IPS-18a (cell line): ENCODE measurements around the gene GALK2.
A peak's percentile ranks its signal among the peaks of the same experiment; 100 is the strongest.

Source experiments
- H3K27ac ChIP-seq: one replicate; pipeline ENCODE4 v1.5.1; 2013; ENCODE audit warnings: low read length
- H3K27me3 ChIP-seq: one replicate; pipeline ENCODE4 v1.6.1; 2013; ENCODE audit warnings: mild to moderate bottlenecking, low read length; ENCODE audit not compliant: control insufficient read depth, insufficient read depth
- H3K36me3 ChIP-seq: one replicate; pipeline ENCODE4 v1.6.1; 2013; ENCODE audit warnings: low read depth, low read length; ENCODE audit not compliant: control insufficient read depth
- H3K4me1 ChIP-seq: one replicate; pipeline ENCODE4 v1.6.1; 2013; ENCODE audit warnings: low read depth, low read length; ENCODE audit not compliant: control insufficient read depth
- H3K4me3 ChIP-seq: one replicate; pipeline ENCODE4 v1.5.1; 2013; ENCODE audit warnings: low read length
- H3K9ac ChIP-seq: one replicate; pipeline ENCODE4 v1.6.1; 2013; ENCODE audit warnings: mild to moderate bottlenecking, low read length, moderate library complexity
- H3K9me3 ChIP-seq: one replicate; pipeline ENCODE4 v1.6.1; 2013; ENCODE audit warnings: low read depth, low read length; ENCODE audit not compliant: control insufficient read depth

Gene GALK2

GRCh38 chr15:49293941-49294340 is 123.9 kb downstream of the GALK2 start:
- H3K9ac ChIP-seq: no peak overlapping the region
- H3K27ac ChIP-seq: no peak overlapping the region
- no peaks in the 10 kb centered on the region for H3K36me3 ChIP-seq
- H3K9me3 ChIP-seq: no peaks in the 10 kb centered on the region
- H3K4me3 ChIP-seq: no peak overlapping the region
- peaks cover 8% of the 10 kb centered on the region for H3K4me1 ChIP-seq
- H3K27me3 ChIP-seq: no peaks in the 10 kb centered on the region

GRCh38 chr15:49296258-49296657 is 126.2 kb downstream of the GALK2 start:
- Histone ChIP-seq H3K27ac (no peak overlapping the region), H3K9me3 (no peaks in the 10 kb centered on the region), H3K4me3 (no peak overlapping the region), H3K9ac (no peak overlapping the region), H3K4me1 (peaks cover 5% of the 10 kb centered on the region), H3K36me3 (no peaks in the 10 kb centered on the region), H3K27me3 (no peaks in the 10 kb centered on the region)

- no peaks in the 10 kb centered on the region for H3K4me1 ChIP-seq
- H3K36me3 ChIP-seq: no peaks in the 10 kb centered on the region
- H3K27ac ChIP-seq: no peak overlapping the region
- H3K9me3 ChIP-seq: no peaks in the 10 kb centered on the region
- no peak overlapping the region for H3K4me3 ChIP-seq
- no peak overlapping the region for H3K9ac ChIP-seq
- no peaks in the 10 kb centered on the region for H3K27me3 ChIP-seq
These were observed 127.5 kb downstream of the GALK2 start for GRCh38 chr15:49297584-49297983.

- Histone ChIP-seq H3K4me3 (no peak overlapping the region), H3K9ac (no peak overlapping the region), H3K36me3 (no peaks in the 10 kb centered on the region), H3K27ac (no peak overlapping the region), H3K27me3 (no peaks in the 10 kb centered on the region), H3K4me1 (no peaks in the 10 kb centered on the region), H3K9me3 (no peaks in the 10 kb centered on the region)
These were observed 130.8 kb downstream of the GALK2 start for GRCh38 chr15:49300856-49301255.

- no peaks in the 10 kb centered on the region for H3K36me3 ChIP-seq
- H3K4me1 ChIP-seq: no peaks in the 10 kb centered on the region
- no peaks in the 10 kb centered on the region for H3K9me3 ChIP-seq
- H3K27ac ChIP-seq: no peak overlapping the region
- no peak overlapping the region for H3K4me3 ChIP-seq
- H3K27me3 ChIP-seq: no peaks in the 10 kb centered on the region
- H3K9ac ChIP-seq: no peak overlapping the region
These were observed 131.5 kb downstream of the GALK2 start for GRCh38 chr15:49301562-49301961.

- no peaks in the 10 kb centered on the region for H3K4me1 ChIP-seq
- H3K27ac ChIP-seq: no peak overlapping the region
- no peak overlapping the region for H3K9ac ChIP-seq
- no peaks in the 10 kb centered on the region for H3K9me3 ChIP-seq
- H3K4me3 ChIP-seq: no peak overlapping the region
- no peaks in the 10 kb centered on the region for H3K27me3 ChIP-seq
- H3K36me3 ChIP-seq: no peaks in the 10 kb centered on the region
These were observed 133.0 kb downstream of the GALK2 start for GRCh38 chr15:49303003-49303402.

- H3K27me3 ChIP-seq: no peaks in the 10 kb centered on the region
- no peaks in the 10 kb centered on the region for H3K36me3 ChIP-seq
- no peaks in the 10 kb centered on the region for H3K4me1 ChIP-seq
These were observed 136.5 kb downstream of the GALK2 start for GRCh38 chr15:49306551-49306950.

GRCh38 chr15:49308686-49309085 is 138.6 kb downstream of the GALK2 start:
- H3K4me3 ChIP-seq: no peak overlapping the region
- no peaks in the 10 kb centered on the region for H3K9me3 ChIP-seq
- no peaks in the 10 kb centered on the region for H3K4me1 ChIP-seq
- H3K9ac ChIP-seq: no peak overlapping the region
- no peak overlapping the region for H3K27ac ChIP-seq
- H3K36me3 ChIP-seq: no peaks in the 10 kb centered on the region
- no peaks in the 10 kb centered on the region for H3K27me3 ChIP-seq

More at GRCh38 chr15:49306551-49306950, 136.5 kb downstream of the GALK2 start:
- Histone ChIP-seq H3K9me3 (no peaks in the 10 kb centered on the region), H3K9ac (no peak overlapping the region), H3K4me3 (no peak overlapping the region), H3K27ac (no peak overlapping the region)

GRCh38 chr15:49309889-49310288 is 139.8 kb downstream of the GALK2 start:
- H3K4me3 ChIP-seq: no peak overlapping the region
- H3K27ac ChIP-seq: no peak overlapping the region
- peaks cover under 1% of the 10 kb centered on the region for H3K4me1 ChIP-seq
- no peak overlapping the region for H3K9ac ChIP-seq
- H3K9me3 ChIP-seq: no peaks in the 10 kb centered on the region
- no peaks in the 10 kb centered on the region for H3K36me3 ChIP-seq
- no peaks in the 10 kb centered on the region for H3K27me3 ChIP-seq

- Histone ChIP-seq H3K9ac (no peak overlapping the region), H3K9me3 (no peaks in the 10 kb centered on the region), H3K27me3 (no peaks in the 10 kb centered on the region), H3K27ac (no peak overlapping the region), H3K4me3 (no peak overlapping the region), H3K4me1 (peaks cover 12% of the 10 kb centered on the region), H3K36me3 (no peaks in the 10 kb centered on the region)
These were observed 143.6 kb downstream of the GALK2 start for GRCh38 chr15:49313650-49314049.

GRCh38 chr15:49314716-49315115 is 144.7 kb downstream of the GALK2 start:
- H3K27me3 ChIP-seq: no peaks in the 10 kb centered on the region
- no peaks in the 10 kb centered on the region for H3K36me3 ChIP-seq
- H3K9ac ChIP-seq: no peak overlapping the region
- peaks cover 12% of the 10 kb centered on the region for H3K4me1 ChIP-seq
- H3K4me3 ChIP-seq: no peak overlapping the region
- no peak overlapping the region for H3K27ac ChIP-seq
- no peaks in the 10 kb centered on the region for H3K9me3 ChIP-seq

- Histone ChIP-seq H3K4me1 (peaks cover 12% of the 10 kb centered on the region), H3K27ac (peak overlapping the region; percentile 9), H3K36me3 (no peaks in the 10 kb centered on the region), H3K9me3 (no peaks in the 10 kb centered on the region), H3K4me3 (no peak overlapping the region), H3K27me3 (no peaks in the 10 kb centered on the region), H3K9ac (no peak overlapping the region)
These were observed 145.4 kb downstream of the GALK2 start for GRCh38 chr15:49315391-49315823.
